CD14-positive monocyte (primary cell): ENCODE measurements around the gene PRRG4. TPM values are rescaled to one million over a fixed set of nuclear protein-coding genes. Genes with fewer than 3 reads are reported as not detected.

Experiments
- DNase-seq, 3 donors: peaks; one replicate each; pipeline ENCODE4 v3.0.0-alpha.2; 2011 to 2022
- H2AFZ ChIP-seq: 2 replicates; pipeline ENCODE4 v1.6.0; 2012; ENCODE audit warnings: mild to moderate bottlenecking, low read depth, low read length, inconsistent platforms; ENCODE audit not compliant: insufficient read depth, poor library complexity, severe bottlenecking
- H3K27ac ChIP-seq, 2 donors: 1 replicate in 1 of 2; 2 replicates in 1 of 2; pipeline ENCODE4 v1.5.1; 2012 to 2013; ENCODE audit warnings: low read length in 2 of 2, control low read depth in 1 of 2, inconsistent platforms in 1 of 2, low read depth in 1 of 2, mild to moderate bottlenecking in 1 of 2
- H3K27me3 ChIP-seq, 2 donors: one replicate each; pipeline versions ENCODE4 v1.6.0 to v1.6.1; 2011 to 2013; ENCODE audit warnings: low read length in 2 of 2; ENCODE audit not compliant: control insufficient read depth in 2 of 2, insufficient read depth in 2 of 2
- H3K36me3 ChIP-seq, 2 donors: replicated peaks in 1 of 2; 1 replicate in 1 of 2; 2 replicates in 1 of 2; pipeline versions ENCODE4 v1.5.1 to v1.6.1; 2012 to 2013; ENCODE audit warnings: low read length in 2 of 2, control low read depth in 1 of 2, inconsistent platforms in 1 of 2, mild to moderate bottlenecking in 1 of 2; ENCODE audit not compliant: insufficient read depth in 2 of 2, control insufficient read depth in 1 of 2
- H3K4me1 ChIP-seq, 2 donors: 1 replicate in 1 of 2; 2 replicates in 1 of 2; pipeline versions ENCODE4 v1.5.1 to v1.6.1; 2012 to 2013; ENCODE audit warnings: low read length in 2 of 2, control low read depth in 1 of 2, inconsistent platforms in 1 of 2, mild to moderate bottlenecking in 1 of 2, moderate library complexity in 1 of 2; ENCODE audit not compliant: insufficient read depth in 2 of 2, control insufficient read depth in 1 of 2
- H3K4me2 ChIP-seq: replicated peaks from 2 replicates; pipeline ENCODE3; 2012; ENCODE audit warnings: low read length, moderate library complexity, mild to moderate bottlenecking; ENCODE audit not compliant: poor library complexity, severe bottlenecking; ENCODE audit errors: extremely low read depth
- H3K4me3 ChIP-seq, 3 experiments: fragments of 200-600 bp in 1 of 3; sonication (generic) in 1 of 3; replicated peaks in 1 of 3; 1 replicate in 2 of 3; 2 replicates in 1 of 3; pipeline ENCODE4 v1.5.1; 2011 to 2013; ENCODE audit warnings: low read length in 3 of 3, mild to moderate bottlenecking in 3 of 3, control low read depth in 2 of 3, low read depth in 2 of 3, inconsistent platforms in 1 of 3, moderate library complexity in 1 of 3
- H3K79me2 ChIP-seq: 2 replicates; pipeline ENCODE4 v1.6.0; 2012; ENCODE audit warnings: mild to moderate bottlenecking, control low read depth, inconsistent platforms, low read length, moderate library complexity; ENCODE audit not compliant: insufficient read depth
- H3K9ac ChIP-seq: 2 replicates; pipeline ENCODE4 v1.6.0; 2017; ENCODE audit warnings: low read length, mild to moderate bottlenecking; ENCODE audit not compliant: insufficient read depth, poor library complexity, severe bottlenecking
- H3K9me3 ChIP-seq, 2 donors: replicated peaks in 1 of 2; 1 replicate in 1 of 2; 2 replicates in 1 of 2; pipeline versions ENCODE4 v1.5.1 to v1.6.1; 2012 to 2013; ENCODE audit warnings: low read length in 2 of 2, control low read depth in 1 of 2; ENCODE audit not compliant: control insufficient read depth in 1 of 2, insufficient read depth in 1 of 2
- H4K20me1 ChIP-seq: 2 replicates; pipeline ENCODE4 v1.6.0; 2012; ENCODE audit warnings: mild to moderate bottlenecking, low read length, control low read depth, moderate library complexity; ENCODE audit not compliant: insufficient read depth
- H3K27ac Mint-ChIP-seq, 7 donors: one replicate each; pipeline ENCODE4 v1.8.0; 2020; ENCODE audit warnings: mild to moderate bottlenecking in 7 of 7, mixed read lengths in 7 of 7, moderate library complexity in 6 of 7, inconsistent platforms in 2 of 7
- H3K27me3 Mint-ChIP-seq, 3 donors: one replicate each; pipeline ENCODE4 v1.8.0; 2021 to 2022; ENCODE audit warnings: low read depth in 3 of 3, mild to moderate bottlenecking in 3 of 3, mixed read lengths in 3 of 3, moderate library complexity in 3 of 3, inconsistent platforms in 1 of 3
- H3K36me3 Mint-ChIP-seq, 2 donors: one replicate each; pipeline ENCODE4 v1.8.0; 2020; ENCODE audit warnings: mixed read lengths in 2 of 2, inconsistent platforms in 1 of 2, mild to moderate bottlenecking in 1 of 2
- H3K4me1 Mint-ChIP-seq: one replicate; pipeline ENCODE4 v1.8.0; 2020; ENCODE audit warnings: mild to moderate bottlenecking, mixed read lengths
- H3K4me3 Mint-ChIP-seq, 2 donors: one replicate each; pipeline ENCODE4 v1.8.0; 2020; ENCODE audit warnings: mild to moderate bottlenecking in 2 of 2, mixed read lengths in 2 of 2, moderate library complexity in 1 of 2
- H3K9me3 Mint-ChIP-seq, 7 donors: one replicate each; pipeline ENCODE4 v1.8.0; 2020 to 2022; ENCODE audit warnings: mixed read lengths in 7 of 7, mild to moderate bottlenecking in 6 of 7, moderate library complexity in 6 of 7, inconsistent platforms in 2 of 7
- WGBS: methylation state at CpG from one replicate; pipeline ENCODE4 v1.1.5; 2013; ENCODE audit warnings: missing lambda C conversion rate; ENCODE audit not compliant: insufficient coverage; 5-methylcytosine and 5-hydroxymethylcytosine counted together
- intact Hi-C, 2 donors: fragments of 100-400 bp; cut with micrococcal nuclease; formaldehyde crosslinking; loops; one replicate each; pipeline versions ENCODE4 v1.15.0 to v1.15.1; 2023
- polyA plus RNA-seq, 3 donors: library from polyadenylated mRNA; depleted of rRNA in 1 of 3; unstranded in 2 of 3; stranded (reverse) in 1 of 3; fragments of 300-500 nt in 2 of 3; fragments of >200 nt in 1 of 3; fragmentation: Illumina TruSeq in 2 of 3; gene quantifications; 1 replicate in 2 of 3; 2 replicates in 1 of 3; pipeline ENCODE4 v1.2.3, GENCODE V29; 2012 to 2021
- TF ChIP-seq, protein P1 (sequence below): fragments of 200-600 bp; IDR thresholded peaks from one replicate; pipeline ENCODE4 v1.8.0; 2022; ENCODE audit warnings: antibody characterized with exemption, mild to moderate bottlenecking

The PRRG4 gene
- polyA plus RNA-seq, 3 donors, result 3.5 to 9.9 (median 8.7) TPM

DNA sequence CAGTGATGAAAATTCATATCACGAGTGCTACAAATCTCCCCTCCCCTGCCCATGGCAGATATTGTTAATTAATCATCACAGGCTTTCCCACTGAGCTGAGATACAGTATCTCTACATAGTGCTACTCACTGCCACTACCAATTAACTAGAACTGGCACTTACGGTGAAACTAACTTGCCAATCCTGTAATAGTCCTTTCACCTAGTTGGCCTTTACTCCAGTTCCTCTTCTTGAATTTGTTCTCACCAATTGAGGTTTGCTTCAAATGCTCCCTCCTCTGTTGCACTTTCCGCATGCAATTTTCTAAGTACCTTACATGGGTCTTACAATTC is 11.9 kb upstream of the PRRG4 start:
- H3K27me3 Mint-ChIP-seq, result peaks cover 0 to 2% (median 1%) of the 10 kb centered on the region in 3 donors
- H3K4me3 Mint-ChIP-seq, result no peak overlapping the region
- H3K27ac Mint-ChIP-seq, result no peak overlapping the region
- peaks cover 0 to 2% (median 0%) of the 10 kb centered on the region in 7 donors for H3K9me3 Mint-ChIP-seq
- DNase-seq, result no peak
- TF ChIP-seq, protein P1, sequence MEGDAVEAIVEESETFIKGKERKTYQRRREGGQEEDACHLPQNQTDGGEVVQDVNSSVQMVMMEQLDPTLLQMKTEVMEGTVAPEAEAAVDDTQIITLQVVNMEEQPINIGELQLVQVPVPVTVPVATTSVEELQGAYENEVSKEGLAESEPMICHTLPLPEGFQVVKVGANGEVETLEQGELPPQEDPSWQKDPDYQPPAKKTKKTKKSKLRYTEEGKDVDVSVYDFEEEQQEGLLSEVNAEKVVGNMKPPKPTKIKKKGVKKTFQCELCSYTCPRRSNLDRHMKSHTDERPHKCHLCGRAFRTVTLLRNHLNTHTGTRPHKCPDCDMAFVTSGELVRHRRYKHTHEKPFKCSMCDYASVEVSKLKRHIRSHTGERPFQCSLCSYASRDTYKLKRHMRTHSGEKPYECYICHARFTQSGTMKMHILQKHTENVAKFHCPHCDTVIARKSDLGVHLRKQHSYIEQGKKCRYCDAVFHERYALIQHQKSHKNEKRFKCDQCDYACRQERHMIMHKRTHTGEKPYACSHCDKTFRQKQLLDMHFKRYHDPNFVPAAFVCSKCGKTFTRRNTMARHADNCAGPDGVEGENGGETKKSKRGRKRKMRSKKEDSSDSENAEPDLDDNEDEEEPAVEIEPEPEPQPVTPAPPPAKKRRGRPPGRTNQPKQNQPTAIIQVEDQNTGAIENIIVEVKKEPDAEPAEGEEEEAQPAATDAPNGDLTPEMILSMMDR, result no peak
- Histone ChIP-seq H3K79me2 (no peaks in the 10 kb centered on the region), H2AFZ (no peak overlapping the region), H3K4me2 (no peak overlapping the region), H3K9ac (no peak overlapping the region), H3K27ac (no peak overlapping the region), H3K9me3 (no peaks in the 10 kb centered on the region), H3K27me3 (no peaks in the 10 kb centered on the region), H3K4me3 (no peak overlapping the region), H3K36me3 (no peaks in the 10 kb centered on the region), H4K20me1 (no peaks in the 10 kb centered on the region), H3K4me1 (peaks cover 12 to 35% of the 10 kb centered on the region in 2 donors)
- intact Hi-C loops, result loop anchor here in 1 of 2 donors (10.0 kb wide), 1 partner anchor 67 kb away; no protein-coding TSS in a partner anchor
- H3K36me3 Mint-ChIP-seq, result peaks cover 2 to 3% of the 10 kb centered on the region in 2 donors
- 88% methylated on average over 3 of the region's 3 CpGs for WGBS
- peaks cover 28% of the 10 kb centered on the region for H3K4me1 Mint-ChIP-seq

DNA sequence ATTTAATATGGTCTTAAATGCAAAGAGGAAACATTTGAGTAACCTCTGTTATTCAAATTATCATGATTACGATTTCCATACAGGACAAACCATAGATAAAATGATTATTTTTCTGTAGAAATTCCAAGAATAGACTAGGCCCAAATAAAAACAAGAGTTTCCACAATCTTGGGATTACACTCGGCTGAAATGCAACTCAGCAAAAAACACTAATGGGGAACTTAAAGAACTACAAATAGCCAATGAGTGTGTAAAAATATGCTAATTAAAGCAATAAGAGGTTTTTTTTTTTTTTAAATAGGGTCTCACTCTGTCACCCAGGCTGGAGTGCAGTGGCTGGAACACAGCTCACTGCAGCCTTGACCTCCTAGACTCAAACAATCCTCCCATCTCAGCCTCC is 10.5 kb upstream of the PRRG4 start:
- Histone ChIP-seq H3K27me3 (no peaks in the 10 kb centered on the region), H3K9ac (no peak overlapping the region), H3K4me2 (no peak overlapping the region), H3K4me1 (peaks cover 22 to 48% of the 10 kb centered on the region in 2 donors), H2AFZ (no peak overlapping the region), H3K79me2 (no peaks in the 10 kb centered on the region), H3K27ac (no peak overlapping the region), H3K36me3 (no peaks in the 10 kb centered on the region), H4K20me1 (no peaks in the 10 kb centered on the region), H3K4me3 (no peak overlapping the region), H3K9me3 (no peaks in the 10 kb centered on the region)
- Mint-ChIP-seq H3K27ac (no peak overlapping the region), H3K27me3 (peaks cover 0 to 2% (median 1%) of the 10 kb centered on the region in 3 donors), H3K36me3 (peaks cover 0 to 3% of the 10 kb centered on the region in 2 donors), H3K9me3 (peaks cover 0 to 3% (median 0%) of the 10 kb centered on the region in 7 donors), H3K4me1 (peaks cover 35% of the 10 kb centered on the region), H3K4me3 (no peak overlapping the region)
- intact Hi-C loops, result loop anchor here in 1 of 2 donors (10.0 kb wide), 1 partner anchor 66 kb away; no protein-coding TSS in a partner anchor
- TF ChIP-seq, protein P1, result no peak
- no CpG with 5 or more reads among the region's 2 CpGs for WGBS
- DNase-seq, result no peak
